Activated T-cell treated with anti-CD3 and anti-CD28 coated beads, Interleukin-2, amount 50 U/mL, for 4 hours (primary cell): ENCODE data around the gene TCF15. TPM values are rescaled to one million over a fixed set of nuclear protein-coding genes. Genes with fewer than 3 reads are reported as not detected.

ENCODE experiments used
- ATAC-seq, 2 donors: fragments of 200-7000 bp; cut with Tn5 transposase; one replicate each; pipeline ENCODE4 v1.10.0; 2021
- DNase-seq: peaks from one replicate; pipeline ENCODE4 v3.0.0-alpha.2; 2020
- H3K27me3 Mint-ChIP-seq: one replicate; pipeline ENCODE4 v1.8.0; 2021; ENCODE audit warnings: low read depth, mixed read lengths
- H3K36me3 Mint-ChIP-seq: one replicate; pipeline ENCODE4 v1.8.0; 2022; ENCODE audit warnings: mixed read lengths; ENCODE audit not compliant: insufficient read depth
- H3K4me1 Mint-ChIP-seq: one replicate; pipeline ENCODE4 v1.8.0; 2021; ENCODE audit warnings: low read depth, mixed read lengths
- H3K4me3 Mint-ChIP-seq: one replicate; pipeline ENCODE4 v1.8.0; 2021; ENCODE audit warnings: mild to moderate bottlenecking, moderate library complexity, mixed read lengths
- H3K9me3 Mint-ChIP-seq: one replicate; pipeline ENCODE4 v1.8.0; 2021; ENCODE audit warnings: mixed read lengths
- total RNA-seq, 3 donors: library from RNA; stranded (reverse); gene quantifications; one replicate each; pipeline ENCODE4 v1.2.1, GENCODE V29; 2021

Gene TCF15
- under 1 TPM in 1 of 3 donors, not detected in 2; 0.21 TPM for total RNA-seq

DNA sequence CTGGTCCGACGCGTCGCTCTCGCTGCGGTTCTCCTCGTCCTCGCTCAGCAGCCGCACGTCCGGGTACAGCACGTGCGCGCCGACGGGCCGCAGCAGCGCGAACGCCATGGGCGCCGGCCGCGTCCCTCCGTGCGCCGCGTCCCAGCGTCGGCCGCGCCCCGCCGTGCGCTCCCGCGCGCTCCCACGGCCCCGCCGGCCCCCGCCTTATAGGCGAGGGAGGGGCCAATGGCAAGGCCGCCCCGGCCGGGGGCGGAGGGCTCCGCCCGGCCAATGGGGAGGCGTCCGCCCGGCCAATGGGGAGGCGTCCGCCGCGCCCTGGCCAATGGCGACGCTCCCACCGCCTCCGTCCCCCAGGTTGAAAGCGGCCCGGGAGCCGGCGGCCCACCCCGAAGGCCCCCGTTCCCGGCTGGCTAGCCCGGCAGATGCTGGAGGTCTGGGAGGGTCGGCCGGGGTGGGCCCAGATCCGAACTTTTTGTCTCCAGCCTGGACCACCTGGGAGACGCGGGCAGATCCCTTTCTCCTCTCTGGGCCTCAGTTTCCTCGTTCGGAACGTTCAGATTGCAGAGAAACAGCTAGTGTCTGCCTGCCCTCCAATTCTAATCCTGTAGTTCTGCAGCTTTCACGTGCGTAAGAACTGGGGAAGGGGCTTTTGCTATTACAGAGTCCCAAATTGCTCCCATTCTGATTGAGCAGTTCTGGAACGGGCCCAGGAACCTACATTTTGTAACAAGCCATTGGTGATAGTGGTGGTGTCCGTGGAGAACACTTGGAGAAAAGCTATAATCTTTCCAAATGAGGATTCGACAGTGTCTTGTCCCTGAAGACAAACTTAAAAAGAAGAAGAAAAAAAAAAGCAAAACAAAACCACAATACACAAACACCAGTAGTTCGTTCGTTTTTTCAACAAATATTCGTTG lies at the start of gene TCF15:
Gene TCF15 (minus strand): TSS at position 180 of the 917 bp plus-strand sequence. CDS start 72 bp downstream, at position 108.
- peaks cover 10% of the 10 kb centered on the region for H3K4me1 Mint-ChIP-seq
- no peak within 1 kb of the TSS for H3K4me3 Mint-ChIP-seq
- H3K36me3 Mint-ChIP-seq, result no peaks in the 10 kb centered on the region
- H3K9me3 Mint-ChIP-seq, result no peaks in the 10 kb centered on the region
- DNase-seq (no peak), ATAC-seq (peak; percentile 62 to 83)
- peaks cover 68% of the 10 kb centered on the region for H3K27me3 Mint-ChIP-seq

DNA sequence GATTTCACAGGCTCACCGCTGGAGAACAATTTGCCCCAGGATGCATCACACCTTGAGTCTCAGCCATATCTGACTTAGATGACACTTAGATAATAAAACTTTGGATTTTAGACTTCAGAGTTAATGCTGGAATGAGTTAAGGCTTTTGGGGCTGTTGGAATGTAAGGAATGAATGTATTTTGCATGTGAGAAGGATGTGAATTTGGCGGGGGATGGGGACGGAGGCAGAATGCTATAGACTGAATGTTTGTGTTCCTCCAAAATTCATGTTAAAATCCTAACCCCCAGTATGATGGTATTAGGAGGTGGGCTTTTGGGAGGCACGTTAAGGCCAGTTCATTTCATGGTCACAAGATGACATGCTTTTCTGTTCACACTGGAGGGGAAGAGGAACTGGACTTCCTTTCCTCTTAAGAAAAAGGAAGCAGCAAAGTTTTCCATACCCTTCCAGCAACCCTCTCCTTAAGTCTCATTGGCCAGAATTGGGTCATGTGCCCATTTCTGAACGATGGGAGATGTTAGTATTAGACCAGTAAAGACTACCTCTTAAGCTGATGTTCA lies 48.7 kb upstream of the TCF15 start:
- Mint-ChIP-seq H3K4me3 (no peak overlapping the region), H3K4me1 (peaks cover 10% of the 10 kb centered on the region), H3K36me3 (no peaks in the 10 kb centered on the region), H3K9me3 (no peaks in the 10 kb centered on the region), H3K27me3 (peaks cover 48% of the 10 kb centered on the region)
- no peak for ATAC-seq
- no peak for DNase-seq

DNA sequence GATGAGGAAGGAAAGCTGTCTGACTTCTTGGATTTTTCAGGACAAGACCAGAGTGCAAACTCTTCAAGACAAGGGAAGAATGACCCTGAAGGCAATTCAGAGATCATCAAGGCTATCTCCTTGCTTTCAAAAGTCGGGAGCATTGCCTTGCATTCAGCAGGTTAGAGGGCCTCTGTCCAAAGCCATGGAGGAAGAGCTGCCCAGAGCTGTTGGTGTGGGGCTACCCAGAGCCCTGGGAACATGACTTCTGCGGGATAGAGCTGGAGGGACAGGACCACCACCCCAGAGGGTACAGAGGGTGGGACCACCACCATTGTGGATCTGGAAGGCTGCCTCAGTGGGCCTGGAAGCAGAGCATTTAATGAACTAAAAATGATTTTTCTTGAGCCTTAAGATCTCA lies 48.1 kb upstream of the TCF15 start:
- DNase-seq (no peak), ATAC-seq (no peak)
- H3K9me3 Mint-ChIP-seq, result no peaks in the 10 kb centered on the region
- no peak overlapping the region for H3K4me3 Mint-ChIP-seq
- H3K27me3 Mint-ChIP-seq, result peaks cover 46% of the 10 kb centered on the region
- no peaks in the 10 kb centered on the region for H3K36me3 Mint-ChIP-seq
- H3K4me1 Mint-ChIP-seq, result peaks cover 13% of the 10 kb centered on the region

DNA sequence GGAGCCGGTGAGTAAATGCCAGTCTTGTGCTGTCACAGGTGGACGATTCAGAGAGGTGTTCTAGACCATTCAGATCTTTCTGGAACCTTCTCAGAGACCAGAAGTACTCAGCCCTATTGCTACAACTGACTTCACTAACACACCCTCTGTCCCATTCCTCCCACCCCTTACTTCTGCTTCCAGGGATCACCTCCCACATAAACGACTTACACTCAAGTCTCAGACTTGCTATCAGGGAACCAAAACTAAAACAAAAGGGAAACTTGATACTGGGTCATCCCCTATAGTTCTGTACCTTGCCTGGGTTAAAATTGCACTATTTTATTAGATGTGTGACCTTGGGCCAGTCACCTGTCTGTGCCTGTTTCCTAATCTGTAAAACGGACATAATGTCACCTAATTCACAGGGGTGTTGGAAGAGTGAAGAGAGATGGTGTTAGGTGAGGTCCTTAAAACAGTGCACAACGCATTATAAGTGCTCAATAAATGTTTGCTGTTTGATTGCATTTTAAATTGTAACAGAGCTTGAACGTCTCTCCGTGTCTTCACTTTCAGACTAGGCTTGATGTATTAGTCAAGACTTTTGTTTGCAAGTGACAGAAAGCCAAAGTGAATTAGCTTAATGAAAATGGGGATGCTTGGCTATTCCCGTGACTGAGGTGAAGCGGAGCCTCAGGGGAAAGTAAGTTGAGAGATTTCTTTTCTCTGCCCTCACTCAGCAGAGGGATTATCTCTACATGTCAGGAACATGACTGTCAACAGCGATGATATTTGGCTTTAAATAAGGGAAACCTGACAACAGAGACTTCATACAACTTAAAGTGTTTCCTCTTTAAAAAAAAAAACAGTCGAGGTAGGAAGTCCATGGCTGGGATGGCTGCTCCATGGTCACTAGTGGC lies 45.9 kb upstream of the TCF15 start:
- DNase-seq (no peak), ATAC-seq (no peak)
- Mint-ChIP-seq H3K36me3 (no peaks in the 10 kb centered on the region), H3K27me3 (peaks cover 28% of the 10 kb centered on the region), H3K4me3 (peak overlapping the region; percentile 21), H3K4me1 (peaks cover 23% of the 10 kb centered on the region), H3K9me3 (no peaks in the 10 kb centered on the region)

GRCh38 chr20:654417-654750 lies 44.3 kb upstream of the TCF15 start:
- H3K27me3 Mint-ChIP-seq, result peaks cover 16% of the 10 kb centered on the region
- H3K4me1 Mint-ChIP-seq, result peaks cover 30% of the 10 kb centered on the region
- ATAC-seq (no peak), DNase-seq (no peak)
- H3K36me3 Mint-ChIP-seq, result peaks cover 7% of the 10 kb centered on the region
- no peaks in the 10 kb centered on the region for H3K9me3 Mint-ChIP-seq
- H3K4me3 Mint-ChIP-seq, result peak overlapping the region; percentile 81

- Mint-ChIP-seq H3K4me1 (peaks cover 32% of the 10 kb centered on the region), H3K9me3 (no peaks in the 10 kb centered on the region), H3K27me3 (peaks cover 11% of the 10 kb centered on the region), H3K36me3 (peaks cover 7% of the 10 kb centered on the region), H3K4me3 (peak overlapping the region; percentile 81)
- DNase-seq (no peak), ATAC-seq (no peak)
Observed at GRCh38 chr20:653590-654416, 43.7 kb upstream of the TCF15 start.

DNA sequence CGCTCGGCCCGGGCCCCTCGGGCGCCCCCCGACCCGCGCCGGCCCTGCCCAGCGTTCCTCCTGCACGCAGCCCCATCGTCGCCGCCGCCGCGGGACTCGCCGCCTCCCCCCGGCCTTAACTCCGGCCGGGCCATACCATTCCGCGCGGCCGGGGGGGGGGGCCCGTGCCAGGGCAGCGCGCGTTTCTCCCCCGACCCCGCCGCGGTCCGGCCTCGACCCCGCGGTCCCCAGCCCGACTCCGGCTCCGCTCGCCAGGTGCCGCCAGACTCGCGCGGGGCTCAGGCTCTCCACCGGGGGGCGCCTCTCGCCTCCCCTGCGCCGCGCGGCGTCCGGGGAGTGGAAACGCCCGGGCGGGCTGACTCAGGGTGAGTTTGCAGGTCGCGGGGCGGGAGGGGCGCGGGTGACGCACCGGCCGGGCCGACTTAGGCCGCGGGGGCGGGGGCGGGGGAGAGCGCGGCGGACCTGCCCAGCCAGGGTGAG lies 43.0 kb upstream of the TCF15 start, which contains the start of gene SRXN1:
Gene SRXN1 (minus strand): TSS at position 91 of the 480 bp plus-strand sequence. CDS start 15 bp downstream, at position 76.
- ATAC-seq (peak; percentile 93 to 95), DNase-seq (peak; percentile 79)
- peaks cover 6% of the 10 kb centered on the region for H3K27me3 Mint-ChIP-seq
- peaks cover 32% of the 10 kb centered on the region for H3K4me1 Mint-ChIP-seq
- H3K36me3 Mint-ChIP-seq, result peaks cover 8% of the 10 kb centered on the region
- H3K4me3 Mint-ChIP-seq, result peak within 1 kb of the TSS; percentile 90
- no peaks in the 10 kb centered on the region for H3K9me3 Mint-ChIP-seq

- Mint-ChIP-seq H3K9me3 (no peaks in the 10 kb centered on the region), H3K4me1 (peaks cover 32% of the 10 kb centered on the region), H3K27me3 (peaks cover 2% of the 10 kb centered on the region), H3K36me3 (peaks cover 13% of the 10 kb centered on the region), H3K4me3 (peak overlapping the region; percentile 90)
- ATAC-seq, result peak in 1 of 2 donors; percentile 14
- no peak for DNase-seq
Observed at GRCh38 chr20:652615-653109, 42.6 kb upstream of the TCF15 start.

GRCh38 chr20:651713-652614 lies 41.9 kb upstream of the TCF15 start:
- Mint-ChIP-seq H3K4me3 (peak overlapping the region; percentile 90), H3K27me3 (peaks cover 2% of the 10 kb centered on the region), H3K9me3 (no peaks in the 10 kb centered on the region), H3K36me3 (peaks cover 15% of the 10 kb centered on the region), H3K4me1 (peaks cover 32% of the 10 kb centered on the region)
- DNase-seq, result no peak
- ATAC-seq, result peak in 1 of 2 donors; percentile 5

- DNase-seq, result no peak
- ATAC-seq, result no peak
- H3K27me3 Mint-ChIP-seq, result no peaks in the 10 kb centered on the region
- peaks cover 32% of the 10 kb centered on the region for H3K4me1 Mint-ChIP-seq
- H3K4me3 Mint-ChIP-seq, result peak overlapping the region; percentile 90
- H3K9me3 Mint-ChIP-seq, result no peaks in the 10 kb centered on the region
- peaks cover 15% of the 10 kb centered on the region for H3K36me3 Mint-ChIP-seq
Observed at GRCh38 chr20:650954-651353, 40.8 kb upstream of the TCF15 start.

DNA sequence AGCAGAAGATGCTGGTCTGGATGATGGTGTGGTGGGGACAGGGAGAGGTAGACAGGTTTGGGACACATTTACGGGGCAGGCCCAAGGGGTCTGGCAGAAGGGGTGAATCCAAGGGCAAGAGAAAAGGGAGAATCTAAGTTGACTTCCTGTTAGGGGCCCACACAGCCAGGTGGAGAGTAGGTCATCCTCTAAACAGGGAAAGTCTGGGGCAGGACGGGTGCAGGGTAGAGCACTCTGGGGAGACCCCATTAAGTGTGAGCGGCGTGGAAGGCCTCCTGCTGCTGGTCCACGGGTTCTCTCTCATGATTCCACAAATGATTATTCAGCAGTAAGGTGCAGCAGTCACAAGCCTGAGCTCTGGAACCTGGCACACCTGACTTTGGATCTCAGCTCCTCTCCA lies 40.2 kb upstream of the TCF15 start:
- Mint-ChIP-seq H3K4me1 (peaks cover 36% of the 10 kb centered on the region), H3K9me3 (no peaks in the 10 kb centered on the region), H3K4me3 (no peak overlapping the region), H3K27me3 (no peaks in the 10 kb centered on the region), H3K36me3 (peaks cover 15% of the 10 kb centered on the region)
- ATAC-seq (no peak), DNase-seq (no peak)

DNA sequence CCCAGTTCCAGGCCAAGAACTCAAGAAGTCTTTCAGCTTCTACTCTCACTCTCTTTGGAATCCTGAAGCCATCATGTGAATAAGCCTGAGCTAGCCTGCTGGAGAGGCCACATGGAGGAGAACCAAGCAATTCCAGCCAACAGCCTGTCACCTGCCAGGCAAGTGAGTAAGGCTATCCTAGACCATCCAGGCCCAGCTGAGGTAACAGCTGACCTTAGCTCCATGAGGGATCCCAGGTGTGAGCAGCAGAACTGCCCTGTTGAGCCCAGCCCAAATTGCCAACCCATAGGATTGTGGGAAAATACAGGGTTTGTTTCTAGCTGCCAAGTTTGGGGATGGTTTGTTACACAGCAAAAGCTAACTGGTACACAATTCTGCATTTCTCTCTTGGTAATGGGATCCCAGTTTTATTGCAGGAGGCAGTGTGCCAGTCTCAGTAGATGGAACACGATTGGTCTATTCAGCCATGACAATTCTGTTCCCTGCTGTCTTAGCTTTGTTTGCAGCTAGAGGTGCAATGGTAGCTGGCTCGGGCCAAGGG lies 37.4 kb upstream of the TCF15 start:
- ATAC-seq, result no peak
- Mint-ChIP-seq H3K27me3 (peaks cover 18% of the 10 kb centered on the region), H3K4me1 (peaks cover 28% of the 10 kb centered on the region), H3K4me3 (no peak overlapping the region), H3K36me3 (peaks cover 15% of the 10 kb centered on the region), H3K9me3 (no peaks in the 10 kb centered on the region)
- DNase-seq, result no peak
